A549 (cell line): ENCODE measurements around the gene SMIM35. TPM values are rescaled to one million over a fixed set of nuclear protein-coding genes. Genes with fewer than 3 reads are reported as not detected.
"Not testable (repeated sequence)": the region's sequence is repeated elsewhere in the genome, so short reads cannot be mapped to it uniquely, and the experiment has no call there.

ENCODE experiments used
- ATAC-seq, 2 experiments: fragments of 200-7000 bp in 1 of 2; fragments of >200 bp in 1 of 2; cut with Nextera tagmentation in 1 of 2; cut with Tn5 transposase in 1 of 2; 3 replicates each; pipeline versions ENCODE4 v1.8.0 to v1.9.1; 2018 to 2020; ENCODE audit warnings: mild to moderate bottlenecking in 1 of 2, moderate library complexity in 1 of 2
- CTCF ChIA-PET: fragments of 300-600 bp; sonication (Branson Sonifier 250); formaldehyde crosslinking; extraction: SDS; loops from one replicate; lab custom pipeline; 2021; ENCODE audit warnings: antibody characterized with exemption, inconsistent platforms; lab: Yijun Ruan, JAX
- POLR2A ChIA-PET: fragments of 350-600 bp; formaldehyde crosslinking; extraction: SDS; loops from one replicate; lab custom pipeline; 2021; ENCODE audit warnings: antibody characterized with exemption, inconsistent platforms; lab: Yijun Ruan, JAX
- DNase-seq, 2 experiments: peaks; one replicate each; pipeline versions ENCODE4 v3.0.0 to v3.0.0-alpha.2; 2011 to 2016; ENCODE audit warnings: low read depth in 1 of 2, low spot score in 1 of 2
- FAIRE-seq: peaks from 2 replicates; lab custom pipeline; 2011; peaks lifted over from hg19 to GRCh38; lab: Jason Lieb, UNC
- H3K27ac ChIP-seq, 2 experiments: fragments of >200 bp; sonication (Bioruptor Twin); formaldehyde crosslinking; 3 replicates each; pipeline ENCODE4 v1.5.1; 2016 to 2017
- H3K4me1 ChIP-seq: fragments of >200 bp; sonication (Bioruptor Twin); formaldehyde crosslinking; 3 replicates; pipeline ENCODE4 v1.6.1; 2016
- H3K4me2 ChIP-seq: fragments of >200 bp; sonication (Bioruptor Twin); formaldehyde crosslinking; 3 replicates; pipeline ENCODE4 v1.6.1; 2016
- H3K4me3 ChIP-seq: fragments of >200 bp; sonication (Bioruptor Twin); formaldehyde crosslinking; 3 replicates; pipeline ENCODE4 v1.5.1; 2016
- H3K9me3 ChIP-seq: fragments of >200 bp; sonication (Bioruptor Twin); formaldehyde crosslinking; 3 replicates; pipeline ENCODE4 v1.6.1; 2016
- BCL3 ChIP-seq: fragments of >200 bp; sonication (Bioruptor Twin); formaldehyde crosslinking; IDR thresholded peaks from 3 replicates; pipeline ENCODE4 v1.6.1; 2016
- BHLHE40 ChIP-seq: IDR thresholded peaks from 2 replicates; pipeline ENCODE4 v1.6.1; 2012; ENCODE audit warnings: low read depth, low read length, inconsistent platforms
- CBX8 ChIP-seq: fragments of 200-600 bp; sonication (generic); IDR thresholded peaks from 2 replicates; pipeline ENCODE4 v1.6.1; 2016
- CEBPB ChIP-seq, 2 experiments: fragments of >200 bp in 1 of 2; sonication (Bioruptor Twin) in 1 of 2; formaldehyde crosslinking in 1 of 2; IDR thresholded peaks; 2 replicates each; pipeline ENCODE4 v1.6.1; 2012 to 2016
- CHD2 ChIP-seq: fragments of 150-350 bp; IDR thresholded peaks from 2 replicates; pipeline ENCODE4 v1.6.1; 2014; ENCODE audit warnings: low read length; ENCODE audit not compliant: partially characterized antibody
- EP300 ChIP-seq, 2 experiments: fragments of >200 bp; sonication (Bioruptor Twin); formaldehyde crosslinking; IDR thresholded peaks; 2 replicates in 1 of 2; 3 replicates in 1 of 2; pipeline ENCODE4 v1.6.1; 2016 to 2017
- ESRRA ChIP-seq: fragments of 150-350 bp; IDR thresholded peaks from 2 replicates; pipeline ENCODE4 v1.6.1; 2014; ENCODE audit warnings: mild to moderate bottlenecking, low read length, borderline replicate concordance
- GATA3 ChIP-seq: IDR thresholded peaks from 2 replicates; pipeline ENCODE4 v1.6.1; 2012; ENCODE audit warnings: borderline replicate concordance
- HEYL ChIP-seq: fragments of 250-450 bp; sonication (Bioruptor Pico); IDR thresholded peaks from 2 replicates; pipeline ENCODE4 v1.8.0; 2021; ENCODE audit warnings: mild to moderate bottlenecking, moderate library complexity
- HOXB5 ChIP-seq: fragments of 250-450 bp; sonication (Bioruptor Pico); IDR thresholded peaks from 2 replicates; pipeline ENCODE4 v1.5.0; 2020; ENCODE audit warnings: mild to moderate bottlenecking, moderate library complexity
- JUN ChIP-seq, 2 experiments: fragments of >200 bp; sonication (Bioruptor Twin); formaldehyde crosslinking; IDR thresholded peaks; 2 replicates in 1 of 2; 3 replicates in 1 of 2; pipeline ENCODE4 v1.6.1; 2016 to 2017
- KDM1A ChIP-seq: fragments of 200-600 bp; sonication (generic); IDR thresholded peaks from 2 replicates; pipeline ENCODE4 v1.6.1; 2016; ENCODE audit warnings: low read depth, mild to moderate bottlenecking
- MAFK ChIP-seq: fragments of 450-650 bp; IDR thresholded peaks from 2 replicates; pipeline ENCODE4 v1.6.1; 2014; ENCODE audit not compliant: partially characterized antibody
- MAZ ChIP-seq: fragments of 150-350 bp; IDR thresholded peaks from 2 replicates; pipeline ENCODE4 v1.6.1; 2014; ENCODE audit warnings: antibody characterized with exemption, low read depth, low read length, borderline replicate concordance
- PHF8 ChIP-seq: fragments of 200-600 bp; sonication (generic); IDR thresholded peaks from 2 replicates; pipeline ENCODE4 v1.6.1; 2016; ENCODE audit warnings: low read depth, mild to moderate bottlenecking, antibody characterized with exemption, moderate library complexity, borderline replicate concordance
- RARB ChIP-seq: fragments of 250-450 bp; sonication (Bioruptor Pico); IDR thresholded peaks from 2 replicates; pipeline ENCODE4 v1.8.0; 2021; ENCODE audit warnings: mild to moderate bottlenecking, moderate library complexity
- RCOR1 ChIP-seq: fragments of 150-350 bp; IDR thresholded peaks from 2 replicates; pipeline ENCODE4 v1.6.1; 2014; ENCODE audit warnings: antibody characterized with exemption, low read length, low read depth
- RFX5 ChIP-seq: fragments of 450-650 bp; IDR thresholded peaks from 2 replicates; pipeline ENCODE4 v1.7.1; 2014; ENCODE audit warnings: antibody characterized with exemption, mild to moderate bottlenecking, moderate library complexity
- SMC3 ChIP-seq: fragments of >200 bp; sonication (Bioruptor Twin); formaldehyde crosslinking; IDR thresholded peaks from 3 replicates; pipeline ENCODE4 v1.6.1; 2018; ENCODE audit warnings: inconsistent platforms
- SREBF2 ChIP-seq: fragments of 450-650 bp; IDR thresholded peaks from 2 replicates; pipeline ENCODE4 v1.6.1; 2014; ENCODE audit warnings: mild to moderate bottlenecking, moderate library complexity
- TFCP2L1 ChIP-seq: fragments of 250-450 bp; sonication (Bioruptor Pico); IDR thresholded peaks from 2 replicates; pipeline ENCODE4 v1.5.0; 2021; ENCODE audit warnings: mild to moderate bottlenecking
- USF2 ChIP-seq: fragments of 450-650 bp; IDR thresholded peaks from 2 replicates; pipeline ENCODE4 v1.6.1; 2014; ENCODE audit warnings: antibody characterized with exemption
- ZFP36 ChIP-seq: fragments of 450-650 bp; IDR thresholded peaks from 2 replicates; pipeline ENCODE4 v1.6.1; 2014; ENCODE audit warnings: borderline replicate concordance; ENCODE audit not compliant: partially characterized antibody
- ZNF302 ChIP-seq: fragments of 250-450 bp; sonication (Bioruptor Pico); IDR thresholded peaks from 2 replicates; pipeline ENCODE4 v1.9.0; 2021; ENCODE audit warnings: inconsistent platforms, mild to moderate bottlenecking, moderate library complexity
- ZSCAN20 ChIP-seq: fragments of 250-450 bp; sonication (Bioruptor Pico); IDR thresholded peaks from 2 replicates; pipeline ENCODE4 v1.8.0; 2022; ENCODE audit warnings: mild to moderate bottlenecking, moderate library complexity
- WGBS: methylation state at CpG from one replicate; pipeline ENCODE4 v1.1.6; 2017; ENCODE audit errors: missing lambda C conversion rate; 5-methylcytosine and 5-hydroxymethylcytosine counted together
- polyA plus RNA-seq, 4 experiments: library from polyadenylated mRNA; depleted of rRNA in 3 of 4; stranded (reverse); fragments of >200 nt; fragmentation: RNase III in 1 of 4; extraction: RNeasy Plus Mini Kit Qiagen cat#74134 plus additional on column Dnase treatment in 1 of 4; gene quantifications; 2 replicates in 3 of 4; 3 replicates in 1 of 4; pipeline ENCODE4 v1.2.3, GENCODE V29; 2011 to 2017
- TF ChIP-seq, protein P1 (sequence below): fragments of 200-600 bp; sonication (generic); IDR thresholded peaks from 2 replicates; pipeline ENCODE4 v1.6.1; 2016; ENCODE audit warnings: antibody characterized with exemption, mild to moderate bottlenecking, moderate library complexity

The SMIM35 gene
- polyA plus RNA-seq, 2 of the 4 experiments (the other 2 are of a cell fraction): not detected

- no peaks in the 10 kb centered on the region for H3K4me1 ChIP-seq
- H3K4me2 ChIP-seq: no peak overlapping the region
- DNase-seq: no peak
- no peak overlapping the region for H3K4me3 ChIP-seq
- H3K27ac ChIP-seq: no peak overlapping the region
- ATAC-seq: no peak
- TF ChIP-seq HOXB5 (CRISPR knock-in tag) (no peak), BHLHE40 (no peak), SREBF2 (no peak), JUN (IDR thresholded peaks at IDR 0.05) (no peak), RFX5 (no peak), CBX8 (no peak), TFCP2L1 (CRISPR knock-in tag) (no peak), MAFK (no peak)
- TF ChIP-seq, protein P1, sequence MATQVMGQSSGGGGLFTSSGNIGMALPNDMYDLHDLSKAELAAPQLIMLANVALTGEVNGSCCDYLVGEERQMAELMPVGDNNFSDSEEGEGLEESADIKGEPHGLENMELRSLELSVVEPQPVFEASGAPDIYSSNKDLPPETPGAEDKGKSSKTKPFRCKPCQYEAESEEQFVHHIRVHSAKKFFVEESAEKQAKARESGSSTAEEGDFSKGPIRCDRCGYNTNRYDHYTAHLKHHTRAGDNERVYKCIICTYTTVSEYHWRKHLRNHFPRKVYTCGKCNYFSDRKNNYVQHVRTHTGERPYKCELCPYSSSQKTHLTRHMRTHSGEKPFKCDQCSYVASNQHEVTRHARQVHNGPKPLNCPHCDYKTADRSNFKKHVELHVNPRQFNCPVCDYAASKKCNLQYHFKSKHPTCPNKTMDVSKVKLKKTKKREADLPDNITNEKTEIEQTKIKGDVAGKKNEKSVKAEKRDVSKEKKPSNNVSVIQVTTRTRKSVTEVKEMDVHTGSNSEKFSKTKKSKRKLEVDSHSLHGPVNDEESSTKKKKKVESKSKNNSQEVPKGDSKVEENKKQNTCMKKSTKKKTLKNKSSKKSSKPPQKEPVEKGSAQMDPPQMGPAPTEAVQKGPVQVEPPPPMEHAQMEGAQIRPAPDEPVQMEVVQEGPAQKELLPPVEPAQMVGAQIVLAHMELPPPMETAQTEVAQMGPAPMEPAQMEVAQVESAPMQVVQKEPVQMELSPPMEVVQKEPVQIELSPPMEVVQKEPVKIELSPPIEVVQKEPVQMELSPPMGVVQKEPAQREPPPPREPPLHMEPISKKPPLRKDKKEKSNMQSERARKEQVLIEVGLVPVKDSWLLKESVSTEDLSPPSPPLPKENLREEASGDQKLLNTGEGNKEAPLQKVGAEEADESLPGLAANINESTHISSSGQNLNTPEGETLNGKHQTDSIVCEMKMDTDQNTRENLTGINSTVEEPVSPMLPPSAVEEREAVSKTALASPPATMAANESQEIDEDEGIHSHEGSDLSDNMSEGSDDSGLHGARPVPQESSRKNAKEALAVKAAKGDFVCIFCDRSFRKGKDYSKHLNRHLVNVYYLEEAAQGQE: no peak
- no peaks in the 10 kb centered on the region for H3K9me3 ChIP-seq
- ChIA-PET POLR2A (no interaction called here), CTCF (no interaction called here)
- FAIRE-seq: no peak
- 27% methylated on average over 4 of the region's 4 CpGs for WGBS
These were observed 78.4 kb downstream of the SMIM35 start for GRCh38 chr11:118008271-118008911.

DNA sequence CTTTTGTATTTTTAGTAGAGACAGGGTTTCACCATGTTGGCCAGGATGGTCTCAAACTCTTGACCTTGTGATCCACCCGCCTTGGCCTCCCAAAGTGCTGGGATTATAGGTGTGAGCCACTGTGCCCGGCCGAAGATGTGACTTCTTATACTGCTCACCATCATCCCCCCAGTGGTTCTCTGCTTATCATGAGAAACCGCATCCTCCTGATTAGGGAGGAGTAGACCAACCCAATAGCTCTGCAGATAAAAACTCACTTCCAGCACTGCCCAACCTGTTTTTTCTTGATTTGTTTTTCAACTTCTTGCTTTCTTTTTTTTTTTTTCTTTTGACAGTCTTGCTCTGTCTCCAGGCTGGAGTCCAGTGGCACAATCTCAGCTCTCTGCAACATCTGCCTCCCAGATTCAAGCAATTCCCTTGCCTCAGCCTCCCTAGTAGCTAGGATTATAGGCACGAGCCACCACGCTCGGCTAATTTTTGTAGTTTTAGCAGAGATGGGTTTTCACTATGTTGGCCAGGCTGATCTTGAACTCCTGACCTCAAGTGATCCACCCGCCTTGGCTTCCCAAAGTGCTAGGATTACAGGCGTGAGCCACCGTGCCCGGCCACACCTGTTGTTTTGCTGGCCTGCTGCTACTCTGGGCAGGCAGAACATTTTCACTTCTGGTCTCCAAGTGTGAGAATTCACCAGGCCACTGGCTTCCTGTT, 79.0 kb downstream of the SMIM35 start:
- H3K9me3 ChIP-seq, H3K4me2 ChIP-seq, H3K27ac ChIP-seq, ATAC-seq, POLR2A ChIA-PET, H3K4me1 ChIP-seq, FAIRE-seq, H3K4me3 ChIP-seq, DNase-seq: not testable (repeated sequence)
- CTCF ChIA-PET: interaction anchor here (0.6 to 1.8 kb wide), 4 partner anchors 14 to 145 kb away, joined by 3 to 5 read pairs (median 4); no protein-coding TSS in a partner anchor
- 70% methylated on average over 11 of the region's 11 CpGs for WGBS

DNA sequence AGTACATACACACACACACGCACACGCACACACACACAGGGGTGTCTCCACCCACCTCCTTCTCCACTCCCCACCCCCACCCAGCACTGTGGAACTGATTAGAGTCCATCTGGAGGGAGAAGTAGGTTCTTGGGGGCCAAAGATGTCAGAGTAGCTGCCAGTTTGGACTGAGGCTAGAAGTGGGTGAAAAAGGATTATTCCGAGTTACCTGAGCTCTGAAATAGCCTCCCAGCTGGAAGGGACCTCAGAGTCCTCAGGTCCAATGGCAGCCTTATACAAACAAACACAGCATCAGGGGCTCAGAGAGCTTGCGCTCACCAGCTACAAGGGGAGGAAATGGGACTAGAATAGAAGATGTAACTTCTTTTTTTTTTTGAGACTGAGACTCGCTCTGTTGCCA, 79.7 kb downstream of the SMIM35 start:
- DNase-seq (no peak), FAIRE-seq (no peak), ATAC-seq (no peak)
- Histone ChIP-seq H3K4me2 (no peak overlapping the region), H3K4me1 (no peaks in the 10 kb centered on the region), H3K27ac (no peak overlapping the region), H3K4me3 (no peak overlapping the region), H3K9me3 (no peaks in the 10 kb centered on the region)
- 62% methylated on average over 5 of the region's 5 CpGs for WGBS
- ChIA-PET CTCF (interaction anchor here (0.6 to 1.8 kb wide), 4 partner anchors 13 to 144 kb away, joined by 3 to 5 read pairs (median 4); no protein-coding TSS in a partner anchor), POLR2A (no interaction called here)
- TF ChIP-seq ESRRA (no peak), SMC3 (no peak), HEYL (CRISPR knock-in tag) (no peak), RARB (no peak), PHF8 (no peak), ZSCAN20 (no peak)

GRCh38 chr11:118006153-118006534, 80.6 kb downstream of the SMIM35 start:
- ChIA-PET CTCF (interaction anchor here (1.8 kb wide), 1 partner anchor 47 kb away, joined by 5 read pairs; no protein-coding TSS in a partner anchor), POLR2A (no interaction called here)
- Histone ChIP-seq H3K4me2 (no peak overlapping the region), H3K4me1 (no peaks in the 10 kb centered on the region), H3K4me3 (no peak overlapping the region), H3K27ac (no peak overlapping the region), H3K9me3 (no peaks in the 10 kb centered on the region)
- WGBS: 84% methylated on average over 4 of the region's 4 CpGs
- FAIRE-seq (no peak), ATAC-seq (no peak), DNase-seq (no peak)
- no peak for TF ChIP-seq GATA3
- TF ChIP-seq RFX5: no peak
- no peak for TF ChIP-seq ZFP36
- no peak for TF ChIP-seq USF2
- no peak for TF ChIP-seq CEBPB (IDR thresholded peaks at IDR 0.05)
- TF ChIP-seq BCL3: no peak
- no peak for TF ChIP-seq PHF8
- TF ChIP-seq KDM1A: no peak
- TF ChIP-seq JUN (IDR thresholded peaks at IDR 0.05): no peak
- TF ChIP-seq MAZ: no peak
- TF ChIP-seq ZNF302 (CRISPR knock-in tag): no peak
- no peak for TF ChIP-seq CHD2
- TF ChIP-seq RCOR1: no peak
- TF ChIP-seq TFCP2L1 (CRISPR knock-in tag): no peak
- TF ChIP-seq EP300 (IDR thresholded peaks at IDR 0.05): no peak
